WTC11 (cell line): Measurements from ENCODE around the gene SMARCE1. TPM values are rescaled to one million over a fixed set of nuclear protein-coding genes. Genes with fewer than 3 reads are reported as not detected.

ENCODE experiments used
- ATAC-seq: fragments of 200-7000 bp; cut with Tn5 transposase; 2 replicates; pipeline ENCODE4 v1.10.0; 2021; ENCODE audit warnings: mild to moderate bottlenecking, moderate library complexity
- CTCF ChIA-PET: fragments of 300-600 bp; sonication (Branson Sonifier 250); formaldehyde crosslinking; loops from one replicate; lab custom pipeline; 2021; ENCODE audit warnings: antibody characterized with exemption; lab: Charles Lee
- POLR2A ChIA-PET: fragments of 350-600 bp; sonication (Branson Sonifier 250); formaldehyde crosslinking; loops from one replicate; lab custom pipeline; 2021; ENCODE audit warnings: antibody characterized with exemption; lab: Charles Lee
- DNase-seq: peaks from one replicate; pipeline ENCODE4 v3.0.0; 2021; ENCODE audit warnings: low spot score
- H3K27ac Mint-ChIP-seq: 2 replicates; pipeline ENCODE4 v1.8.0; 2021; ENCODE audit warnings: mixed read lengths
- H3K27me3 Mint-ChIP-seq: 2 replicates; pipeline ENCODE4 v1.8.0; 2021; ENCODE audit warnings: low read depth, mild to moderate bottlenecking, moderate library complexity, mixed read lengths
- H3K36me3 Mint-ChIP-seq: 2 replicates; pipeline ENCODE4 v1.8.0; 2021; ENCODE audit warnings: mixed read lengths
- H3K4me1 Mint-ChIP-seq: 2 replicates; pipeline ENCODE4 v1.8.0; 2022; ENCODE audit warnings: mixed read lengths
- H3K4me3 Mint-ChIP-seq: 2 replicates; pipeline ENCODE4 v1.8.0; 2021; ENCODE audit warnings: mild to moderate bottlenecking, moderate library complexity, mixed read lengths
- H3K9me3 Mint-ChIP-seq: 2 replicates; pipeline ENCODE4 v1.8.0; 2021; ENCODE audit warnings: mixed read lengths
- CBFB ChIP-seq: sonication (generic); formaldehyde crosslinking; IDR thresholded peaks from 2 replicates; pipeline ENCODE4 v1.8.1; 2022; ENCODE audit warnings: mild to moderate bottlenecking, low read depth, missing genetic modification reagents
- CREB1 ChIP-seq: sonication (generic); formaldehyde crosslinking; IDR thresholded peaks from 2 replicates; pipeline ENCODE4 v1.8.0; 2023; ENCODE audit warnings: mild to moderate bottlenecking, missing genetic modification reagents
- EMX1 ChIP-seq: fragments of 250-450 bp; sonication (Bioruptor Pico); IDR thresholded peaks from 2 replicates; pipeline ENCODE4 v1.8.0; 2021; ENCODE audit warnings: mild to moderate bottlenecking
- FOXK1 ChIP-seq: sonication (generic); formaldehyde crosslinking; IDR thresholded peaks from 2 replicates; pipeline ENCODE4 v1.8.0; 2022; ENCODE audit warnings: mild to moderate bottlenecking, moderate library complexity, missing genetic modification reagents
- IRF2 ChIP-seq: sonication (generic); formaldehyde crosslinking; IDR thresholded peaks from 2 replicates; pipeline ENCODE4 v1.8.0; 2022; ENCODE audit warnings: low read depth, missing genetic modification reagents, borderline replicate concordance
- JUN ChIP-seq: sonication (generic); formaldehyde crosslinking; IDR thresholded peaks from 2 replicates; pipeline ENCODE4 v1.8.0; 2023; ENCODE audit warnings: mild to moderate bottlenecking, missing genetic modification reagents
- KAT7 ChIP-seq: sonication (generic); formaldehyde crosslinking; IDR thresholded peaks from 2 replicates; pipeline ENCODE4 v1.8.1; 2023; ENCODE audit warnings: missing genetic modification reagents, mild to moderate bottlenecking, borderline replicate concordance
- MYBL2 ChIP-seq: sonication (generic); formaldehyde crosslinking; IDR thresholded peaks from 2 replicates; pipeline ENCODE4 v1.8.1; 2023; ENCODE audit warnings: mild to moderate bottlenecking, moderate library complexity, missing genetic modification reagents
- NFATC4 ChIP-seq: fragments of 250-450 bp; sonication (Bioruptor Pico); IDR thresholded peaks from 2 replicates; pipeline ENCODE4 v1.9.0; 2021; ENCODE audit warnings: mild to moderate bottlenecking
- NR1H2 ChIP-seq: sonication (generic); formaldehyde crosslinking; IDR thresholded peaks from 2 replicates; pipeline ENCODE4 v1.9.0; 2021; ENCODE audit warnings: mild to moderate bottlenecking, moderate library complexity, missing genetic modification reagents
- PRRX2 ChIP-seq: fragments of 250-450 bp; sonication (Bioruptor Pico); IDR thresholded peaks from 2 replicates; pipeline ENCODE4 v1.8.0; 2021; ENCODE audit warnings: mild to moderate bottlenecking
- ZMAT4 ChIP-seq: fragments of 250-450 bp; sonication (Bioruptor Pico); IDR thresholded peaks from 2 replicates; pipeline ENCODE4 v1.9.0; 2021; ENCODE audit warnings: mild to moderate bottlenecking
- ZNF219 ChIP-seq: sonication (generic); formaldehyde crosslinking; IDR thresholded peaks from 2 replicates; pipeline ENCODE4 v1.8.0; 2023; ENCODE audit warnings: missing genetic modification reagents, mild to moderate bottlenecking, borderline replicate concordance
- ZNF317 ChIP-seq: sonication (generic); formaldehyde crosslinking; IDR thresholded peaks from 2 replicates; pipeline ENCODE4 v1.8.1; 2023; ENCODE audit warnings: low read depth, mild to moderate bottlenecking, moderate library complexity, missing genetic modification reagents, borderline replicate concordance
- total RNA-seq: library from RNA; stranded (reverse); gene quantifications from 3 replicates; pipeline ENCODE4 v1.2.3, GENCODE V29; 2021
- TF ChIP-seq, protein P1 (sequence below): sonication (generic); formaldehyde crosslinking; IDR thresholded peaks from 2 replicates; pipeline ENCODE4 v1.8.1; 2023; ENCODE audit warnings: mild to moderate bottlenecking, missing genetic modification reagents, moderate library complexity
- TF ChIP-seq, protein P2 (sequence below): sonication (generic); formaldehyde crosslinking; IDR thresholded peaks from 2 replicates; pipeline ENCODE4 v1.8.1; 2022; ENCODE audit warnings: low read depth, mild to moderate bottlenecking, moderate library complexity, missing genetic modification reagents, borderline replicate concordance
- TF ChIP-seq, protein P3 (sequence below): sonication (generic); formaldehyde crosslinking; IDR thresholded peaks from 2 replicates; pipeline ENCODE4 v1.8.1; 2022; ENCODE audit warnings: mild to moderate bottlenecking, moderate library complexity, missing genetic modification reagents
- TF ChIP-seq, protein P4 (sequence below): sonication (generic); formaldehyde crosslinking; IDR thresholded peaks from 2 replicates; pipeline ENCODE4 v1.8.0; 2022; ENCODE audit warnings: mild to moderate bottlenecking, missing genetic modification reagents
- TF ChIP-seq, protein P5 (sequence below): fragments of 250-450 bp; sonication (Bioruptor Pico); IDR thresholded peaks from 2 replicates; pipeline ENCODE4 v1.9.0; 2021; ENCODE audit warnings: mild to moderate bottlenecking, borderline replicate concordance
- TF ChIP-seq, protein P6 (sequence below): sonication (generic); formaldehyde crosslinking; IDR thresholded peaks from 2 replicates; pipeline ENCODE4 v1.8.0; 2022; ENCODE audit warnings: mild to moderate bottlenecking, missing genetic modification reagents

SMARCE1 gene
- total RNA-seq, 1 experiment from 2014 or later: 109 TPM

GRCh38 chr17:40666331-40666730, 18.7 kb upstream of the SMARCE1 start:
- H3K36me3 Mint-ChIP-seq: no peaks in the 10 kb centered on the region
- H3K27ac Mint-ChIP-seq: no peak overlapping the region
- H3K27me3 Mint-ChIP-seq: no peaks in the 10 kb centered on the region
- ChIA-PET CTCF (no interaction called here), POLR2A (no interaction called here)
- H3K4me1 Mint-ChIP-seq: peaks cover 21% of the 10 kb centered on the region
- no peak for TF ChIP-seq KAT7 (CRISPR knock-in tag)
- no peak for TF ChIP-seq FOXK1 (CRISPR knock-in tag)
- TF ChIP-seq, protein P1, sequence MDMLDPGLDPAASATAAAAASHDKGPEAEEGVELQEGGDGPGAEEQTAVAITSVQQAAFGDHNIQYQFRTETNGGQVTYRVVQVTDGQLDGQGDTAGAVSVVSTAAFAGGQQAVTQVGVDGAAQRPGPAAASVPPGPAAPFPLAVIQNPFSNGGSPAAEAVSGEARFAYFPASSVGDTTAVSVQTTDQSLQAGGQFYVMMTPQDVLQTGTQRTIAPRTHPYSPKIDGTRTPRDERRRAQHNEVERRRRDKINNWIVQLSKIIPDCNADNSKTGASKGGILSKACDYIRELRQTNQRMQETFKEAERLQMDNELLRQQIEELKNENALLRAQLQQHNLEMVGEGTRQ (CRISPR knock-in tag): no peak
- TF ChIP-seq, protein P2, sequence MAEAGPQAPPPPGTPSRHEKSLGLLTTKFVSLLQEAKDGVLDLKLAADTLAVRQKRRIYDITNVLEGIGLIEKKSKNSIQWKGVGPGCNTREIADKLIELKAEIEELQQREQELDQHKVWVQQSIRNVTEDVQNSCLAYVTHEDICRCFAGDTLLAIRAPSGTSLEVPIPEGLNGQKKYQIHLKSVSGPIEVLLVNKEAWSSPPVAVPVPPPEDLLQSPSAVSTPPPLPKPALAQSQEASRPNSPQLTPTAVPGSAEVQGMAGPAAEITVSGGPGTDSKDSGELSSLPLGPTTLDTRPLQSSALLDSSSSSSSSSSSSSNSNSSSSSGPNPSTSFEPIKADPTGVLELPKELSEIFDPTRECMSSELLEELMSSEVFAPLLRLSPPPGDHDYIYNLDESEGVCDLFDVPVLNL (CRISPR knock-in tag): no peak
- DNase-seq (no peak), ATAC-seq (no peak)
- H3K9me3 Mint-ChIP-seq: no peaks in the 10 kb centered on the region
- no peak overlapping the region for H3K4me3 Mint-ChIP-seq

GRCh38 chr17:40664582-40665333, 17.1 kb upstream of the SMARCE1 start, which contains the start of gene KRT222:
KRT222 (minus strand) TSS chr17:40665177; CDS start chr17:40665099, 78 bp downstream.
- ATAC-seq (peak; percentile 41), DNase-seq (no peak)
- Mint-ChIP-seq H3K9me3 (no peaks in the 10 kb centered on the region), H3K36me3 (no peaks in the 10 kb centered on the region), H3K27me3 (no peaks in the 10 kb centered on the region), H3K4me1 (peaks cover 16% of the 10 kb centered on the region), H3K27ac (no peak within 1 kb of the TSS), H3K4me3 (peak within 1 kb of the TSS; percentile 73)
- POLR2A ChIA-PET: no interaction called here
- CTCF ChIA-PET: interaction anchor here (0.6 to 1.4 kb wide), 6 partner anchors 23 to 1001 kb away, joined by 3 to 8 read pairs (median 4); no protein-coding TSS in a partner anchor
- no peak for TF ChIP-seq ZNF317 (CRISPR knock-in tag)
- no peak for TF ChIP-seq CREB1 (CRISPR knock-in tag)
- TF ChIP-seq PRRX2 (CRISPR knock-in tag): no peak
- TF ChIP-seq, protein P3, sequence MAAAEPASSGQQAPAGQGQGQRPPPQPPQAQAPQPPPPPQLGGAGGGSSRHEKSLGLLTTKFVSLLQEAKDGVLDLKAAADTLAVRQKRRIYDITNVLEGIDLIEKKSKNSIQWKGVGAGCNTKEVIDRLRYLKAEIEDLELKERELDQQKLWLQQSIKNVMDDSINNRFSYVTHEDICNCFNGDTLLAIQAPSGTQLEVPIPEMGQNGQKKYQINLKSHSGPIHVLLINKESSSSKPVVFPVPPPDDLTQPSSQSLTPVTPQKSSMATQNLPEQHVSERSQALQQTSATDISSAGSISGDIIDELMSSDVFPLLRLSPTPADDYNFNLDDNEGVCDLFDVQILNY (CRISPR knock-in tag): no peak
- no peak for TF ChIP-seq ZNF219
- TF ChIP-seq, protein P4, sequence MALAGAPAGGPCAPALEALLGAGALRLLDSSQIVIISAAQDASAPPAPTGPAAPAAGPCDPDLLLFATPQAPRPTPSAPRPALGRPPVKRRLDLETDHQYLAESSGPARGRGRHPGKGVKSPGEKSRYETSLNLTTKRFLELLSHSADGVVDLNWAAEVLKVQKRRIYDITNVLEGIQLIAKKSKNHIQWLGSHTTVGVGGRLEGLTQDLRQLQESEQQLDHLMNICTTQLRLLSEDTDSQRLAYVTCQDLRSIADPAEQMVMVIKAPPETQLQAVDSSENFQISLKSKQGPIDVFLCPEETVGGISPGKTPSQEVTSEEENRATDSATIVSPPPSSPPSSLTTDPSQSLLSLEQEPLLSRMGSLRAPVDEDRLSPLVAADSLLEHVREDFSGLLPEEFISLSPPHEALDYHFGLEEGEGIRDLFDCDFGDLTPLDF: no peak
- TF ChIP-seq CBFB (CRISPR knock-in tag): no peak
- TF ChIP-seq ZMAT4 (CRISPR knock-in tag): no peak
- no peak for TF ChIP-seq KAT7 (CRISPR knock-in tag)

DNA sequence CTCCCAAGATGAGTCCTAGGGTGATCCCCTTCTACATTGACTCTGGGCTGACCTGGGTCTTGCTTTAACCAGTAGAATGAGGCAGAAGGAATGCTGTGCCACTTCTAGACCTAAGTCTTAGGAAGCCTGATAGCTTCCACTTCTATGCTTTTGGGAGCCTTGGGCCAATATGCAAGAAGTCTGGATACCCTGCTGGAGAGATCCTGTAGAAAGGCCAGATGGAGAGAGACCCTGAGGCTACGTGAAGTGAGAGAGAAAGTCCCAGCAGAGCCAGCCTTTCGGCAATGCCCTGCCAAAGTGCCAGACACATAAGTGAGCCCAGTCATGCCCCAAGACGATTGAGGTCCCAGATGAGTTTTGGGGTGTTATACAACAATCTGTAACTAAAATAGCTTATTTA, 15.6 kb upstream of the SMARCE1 start:
- H3K27me3 Mint-ChIP-seq: no peaks in the 10 kb centered on the region
- DNase-seq: no peak
- H3K36me3 Mint-ChIP-seq: no peaks in the 10 kb centered on the region
- ATAC-seq: peak; percentile 57; the same call in 1 of the 2 replicates
- H3K9me3 Mint-ChIP-seq: no peaks in the 10 kb centered on the region
- peaks cover 16% of the 10 kb centered on the region for H3K4me1 Mint-ChIP-seq
- ChIA-PET CTCF (interaction anchor here (1.0 to 1.2 kb wide), 3 partner anchors 43 to 48 kb away, joined by 3 read pairs; no protein-coding TSS in a partner anchor), POLR2A (no interaction called here)
- H3K4me3 Mint-ChIP-seq: no peak overlapping the region
- no peak overlapping the region for H3K27ac Mint-ChIP-seq
- no peak for TF ChIP-seq IRF2
- TF ChIP-seq EMX1 (CRISPR knock-in tag): no peak
- TF ChIP-seq, protein P5, sequence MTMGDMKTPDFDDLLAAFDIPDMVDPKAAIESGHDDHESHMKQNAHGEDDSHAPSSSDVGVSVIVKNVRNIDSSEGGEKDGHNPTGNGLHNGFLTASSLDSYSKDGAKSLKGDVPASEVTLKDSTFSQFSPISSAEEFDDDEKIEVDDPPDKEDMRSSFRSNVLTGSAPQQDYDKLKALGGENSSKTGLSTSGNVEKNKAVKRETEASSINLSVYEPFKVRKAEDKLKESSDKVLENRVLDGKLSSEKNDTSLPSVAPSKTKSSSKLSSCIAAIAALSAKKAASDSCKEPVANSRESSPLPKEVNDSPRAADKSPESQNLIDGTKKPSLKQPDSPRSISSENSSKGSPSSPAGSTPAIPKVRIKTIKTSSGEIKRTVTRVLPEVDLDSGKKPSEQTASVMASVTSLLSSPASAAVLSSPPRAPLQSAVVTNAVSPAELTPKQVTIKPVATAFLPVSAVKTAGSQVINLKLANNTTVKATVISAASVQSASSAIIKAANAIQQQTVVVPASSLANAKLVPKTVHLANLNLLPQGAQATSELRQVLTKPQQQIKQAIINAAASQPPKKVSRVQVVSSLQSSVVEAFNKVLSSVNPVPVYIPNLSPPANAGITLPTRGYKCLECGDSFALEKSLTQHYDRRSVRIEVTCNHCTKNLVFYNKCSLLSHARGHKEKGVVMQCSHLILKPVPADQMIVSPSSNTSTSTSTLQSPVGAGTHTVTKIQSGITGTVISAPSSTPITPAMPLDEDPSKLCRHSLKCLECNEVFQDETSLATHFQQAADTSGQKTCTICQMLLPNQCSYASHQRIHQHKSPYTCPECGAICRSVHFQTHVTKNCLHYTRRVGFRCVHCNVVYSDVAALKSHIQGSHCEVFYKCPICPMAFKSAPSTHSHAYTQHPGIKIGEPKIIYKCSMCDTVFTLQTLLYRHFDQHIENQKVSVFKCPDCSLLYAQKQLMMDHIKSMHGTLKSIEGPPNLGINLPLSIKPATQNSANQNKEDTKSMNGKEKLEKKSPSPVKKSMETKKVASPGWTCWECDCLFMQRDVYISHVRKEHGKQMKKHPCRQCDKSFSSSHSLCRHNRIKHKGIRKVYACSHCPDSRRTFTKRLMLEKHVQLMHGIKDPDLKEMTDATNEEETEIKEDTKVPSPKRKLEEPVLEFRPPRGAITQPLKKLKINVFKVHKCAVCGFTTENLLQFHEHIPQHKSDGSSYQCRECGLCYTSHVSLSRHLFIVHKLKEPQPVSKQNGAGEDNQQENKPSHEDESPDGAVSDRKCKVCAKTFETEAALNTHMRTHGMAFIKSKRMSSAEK (CRISPR knock-in tag): no peak
- TF ChIP-seq, protein P6, sequence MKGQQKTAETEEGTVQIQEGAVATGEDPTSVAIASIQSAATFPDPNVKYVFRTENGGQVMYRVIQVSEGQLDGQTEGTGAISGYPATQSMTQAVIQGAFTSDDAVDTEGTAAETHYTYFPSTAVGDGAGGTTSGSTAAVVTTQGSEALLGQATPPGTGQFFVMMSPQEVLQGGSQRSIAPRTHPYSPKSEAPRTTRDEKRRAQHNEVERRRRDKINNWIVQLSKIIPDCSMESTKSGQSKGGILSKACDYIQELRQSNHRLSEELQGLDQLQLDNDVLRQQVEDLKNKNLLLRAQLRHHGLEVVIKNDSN (CRISPR knock-in tag): no peak
- no peak for TF ChIP-seq JUN (CRISPR knock-in tag)
- no peak for TF ChIP-seq NR1H2 (CRISPR knock-in tag)
- TF ChIP-seq MYBL2 (CRISPR knock-in tag): no peak
- TF ChIP-seq NFATC4 (CRISPR knock-in tag): no peak
